HG03064 (cell line): ENCODE data around the gene SIX2.
"Not testable (repeated sequence)": the region's sequence is repeated elsewhere in the genome, so short reads cannot be mapped to it uniquely, and the experiment has no call there.

Experiments
- ATAC-seq: cut with Tn5 transposase; IDR thresholded peaks from one replicate; pipeline ENCODE4 v1.9.1; 2021; ENCODE audit warnings: low read depth; ENCODE audit not compliant: unreplicated experiment

The SIX2 gene

DNA sequence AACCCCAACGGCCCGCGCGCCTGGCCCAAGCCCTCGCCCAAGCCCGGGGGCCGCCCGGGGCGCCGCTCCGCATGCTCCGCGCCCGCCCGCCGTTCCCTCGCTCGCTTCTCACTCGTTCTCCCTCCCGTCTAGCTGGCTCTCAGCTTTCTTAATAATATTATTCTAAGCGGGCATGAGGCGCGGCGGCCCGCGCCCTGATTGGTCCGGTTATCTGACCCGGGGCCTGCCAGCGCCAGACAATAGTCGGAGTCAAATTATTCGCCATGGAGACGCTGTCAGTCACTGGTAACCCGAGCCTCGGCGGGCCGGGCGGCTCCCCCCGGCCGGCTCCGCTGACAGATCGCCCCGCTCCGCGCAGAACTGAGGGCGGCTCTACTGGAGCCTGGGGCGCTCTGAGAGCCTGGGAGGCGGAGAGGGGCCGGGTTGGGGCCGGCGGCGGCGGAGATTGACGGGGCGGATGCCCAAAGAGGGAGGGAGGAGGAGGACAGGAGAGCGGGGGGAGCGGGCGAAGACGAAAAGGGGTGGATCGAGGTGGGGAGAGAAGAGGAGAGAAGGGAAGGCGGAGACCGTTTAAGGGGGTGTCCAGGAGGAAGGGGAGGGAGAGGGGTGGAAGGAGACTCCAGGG is at the start of gene SIX2:
SIX2 (minus strand) TSS at position 150 of the 625 bp plus-strand sequence. CDS start 342 bp downstream, outside the sequence.
- ATAC-seq = no peak

DNA sequence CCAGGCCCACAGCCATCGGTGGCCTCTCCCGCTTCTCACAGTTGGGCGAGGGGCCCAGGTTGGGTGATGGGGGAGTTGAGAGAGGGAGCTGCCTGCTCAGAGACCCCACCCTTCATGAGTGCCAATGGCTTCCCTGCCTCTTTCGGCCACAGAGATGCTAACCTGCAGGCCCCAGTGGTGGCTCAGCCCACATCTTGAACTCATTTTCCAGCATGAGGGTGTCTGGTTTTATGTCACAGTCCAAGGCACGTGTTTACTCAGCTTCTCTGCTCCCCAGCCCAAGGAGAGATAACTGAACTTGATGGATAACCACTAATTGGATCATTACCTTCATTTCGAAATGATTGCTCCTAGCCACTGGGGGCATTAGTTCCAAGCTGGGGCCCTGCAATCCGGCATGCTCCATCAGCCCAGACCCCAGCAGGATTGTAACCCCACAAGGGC is 45.9 kb upstream of the SIX2 start:
- no peak for ATAC-seq

DNA sequence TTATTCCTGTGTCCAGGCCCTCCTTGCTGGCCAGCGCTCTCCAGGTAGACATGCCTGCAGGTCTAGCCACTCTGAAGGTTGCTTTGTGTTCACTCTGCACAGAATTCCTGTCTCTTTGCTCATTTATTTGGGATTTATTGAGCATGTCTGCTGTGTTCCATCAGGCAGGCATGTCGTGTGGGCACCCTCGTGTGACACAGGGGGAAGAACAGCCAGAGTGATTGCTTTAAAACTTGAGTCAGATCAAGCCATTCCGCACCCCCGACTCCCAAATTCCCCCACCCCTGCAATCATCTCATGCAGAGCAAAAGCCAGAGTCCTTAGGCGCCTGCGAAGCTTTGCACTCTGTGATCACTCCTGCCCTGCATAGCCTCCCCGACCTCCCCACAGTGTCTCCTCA is 44.7 kb upstream of the SIX2 start:
- no peak for ATAC-seq

DNA sequence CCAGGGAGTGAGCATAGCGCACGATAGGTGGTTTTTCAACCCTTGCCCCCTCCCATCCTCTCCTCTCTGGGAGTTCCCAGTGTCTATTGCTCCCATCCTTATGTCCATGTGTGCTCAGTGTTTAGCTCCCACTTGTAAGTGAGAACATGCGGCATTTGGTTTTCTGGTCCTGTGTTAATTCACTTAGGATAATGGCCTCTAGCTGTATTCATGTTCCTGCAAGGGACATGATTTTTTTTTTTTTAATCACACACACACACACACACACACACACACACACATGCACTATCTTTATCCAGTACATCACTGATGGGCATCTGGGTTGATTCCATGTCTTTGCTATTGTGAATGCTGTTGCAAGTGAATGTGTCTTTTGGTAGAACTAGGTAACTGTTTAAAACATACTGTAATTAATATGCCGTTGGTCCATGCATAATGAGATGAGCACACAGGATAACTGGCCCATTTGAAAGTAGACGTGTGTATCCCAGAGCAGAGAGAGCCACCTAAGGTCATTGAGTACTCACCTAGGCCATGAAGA is 43.2 kb upstream of the SIX2 start:
- no peak for ATAC-seq

DNA sequence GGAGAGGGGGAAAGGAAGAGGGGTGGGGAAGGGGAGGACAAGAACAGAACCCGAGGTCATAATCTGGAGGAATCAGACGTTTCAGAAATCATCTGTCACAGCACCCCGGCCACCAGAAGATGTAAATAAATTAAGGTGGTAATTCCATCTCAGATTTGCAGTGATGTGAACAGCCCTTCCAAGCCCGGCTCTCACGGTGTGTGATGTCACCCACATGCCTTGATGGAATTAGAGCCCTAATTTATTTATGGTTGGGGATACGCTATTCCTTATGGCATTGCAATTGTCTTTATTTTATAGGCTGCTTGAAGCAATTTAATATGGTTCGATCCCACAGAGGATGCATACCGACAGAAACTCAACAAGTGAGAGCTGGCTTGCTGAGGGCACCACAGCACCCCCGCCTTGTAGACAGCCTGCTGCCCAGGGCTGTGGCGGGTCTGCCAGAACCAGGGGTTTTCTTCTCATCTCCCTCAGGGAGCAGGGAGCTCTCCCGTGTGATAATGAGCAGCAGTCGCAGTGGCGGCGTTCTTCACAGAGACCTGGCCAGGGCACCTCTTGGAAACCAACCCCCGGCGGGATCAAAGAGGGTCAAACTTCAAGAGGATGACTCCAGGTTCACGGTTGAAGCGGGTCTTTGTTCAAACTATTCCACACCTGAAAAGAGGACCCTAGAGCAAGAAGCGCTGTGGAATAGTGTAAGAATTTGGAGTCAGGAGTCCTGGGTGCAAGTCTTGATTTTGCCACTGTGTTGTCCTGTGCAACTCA is 40.5 kb upstream of the SIX2 start:
- no peak for ATAC-seq

DNA sequence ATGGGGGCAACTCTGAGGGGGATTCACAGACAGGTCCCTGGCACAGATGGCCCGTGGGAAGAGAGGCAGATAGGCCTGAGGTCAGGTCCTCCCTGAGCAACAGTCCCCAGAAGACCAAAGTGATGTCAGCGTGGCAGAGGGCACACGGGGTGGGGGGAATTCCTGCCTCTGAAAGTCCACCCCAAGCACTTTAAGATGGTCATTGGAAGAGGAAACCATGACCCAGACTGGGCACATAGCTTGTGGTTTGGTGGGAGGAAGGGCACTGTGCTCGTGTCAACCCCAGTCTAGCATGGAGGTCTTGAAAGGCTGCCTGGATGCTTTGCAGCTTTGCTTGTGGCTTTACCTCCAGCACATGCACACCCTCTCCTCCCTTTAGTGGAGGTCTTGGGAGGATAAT is 38.0 kb upstream of the SIX2 start:
- ATAC-seq = no peak

DNA sequence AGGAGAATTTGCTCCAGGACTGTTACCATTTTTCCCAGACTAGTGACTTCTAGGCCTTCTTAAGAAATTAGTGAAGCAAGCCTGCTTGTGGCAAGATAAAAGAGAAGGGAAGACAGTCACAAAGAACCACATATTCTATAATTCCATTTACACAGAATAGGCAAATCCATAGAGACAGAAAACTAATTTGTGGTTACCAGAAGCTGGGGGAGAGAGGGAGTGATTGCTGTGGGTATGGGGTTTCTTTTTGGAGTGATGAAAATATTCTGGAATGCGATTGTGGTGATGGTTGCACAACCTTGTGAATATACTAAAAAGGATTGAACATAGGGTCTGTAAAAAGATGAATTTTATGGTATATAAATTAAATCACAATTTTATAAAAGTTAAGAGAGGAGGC is 37.5 kb upstream of the SIX2 start:
- ATAC-seq = no peak

DNA sequence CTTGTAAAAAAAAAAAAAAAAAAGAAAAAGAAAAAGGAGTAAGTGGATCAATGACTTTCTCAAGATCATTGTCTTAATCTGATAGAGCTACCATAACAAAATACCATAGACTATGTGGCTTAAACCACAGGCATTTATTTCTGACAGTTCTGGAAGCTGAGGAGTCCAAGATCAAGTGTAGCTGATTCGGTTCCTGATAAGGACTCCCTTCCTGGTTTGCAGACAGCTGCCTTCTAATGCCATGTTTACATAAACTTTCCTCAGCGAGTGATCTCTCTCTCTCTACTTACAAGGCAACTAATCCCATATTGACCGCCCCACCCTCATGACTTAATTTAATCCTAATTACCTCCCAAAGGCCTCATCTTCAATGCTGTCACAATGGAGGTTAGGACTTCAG is 36.5 kb upstream of the SIX2 start:
- no peak for ATAC-seq

DNA sequence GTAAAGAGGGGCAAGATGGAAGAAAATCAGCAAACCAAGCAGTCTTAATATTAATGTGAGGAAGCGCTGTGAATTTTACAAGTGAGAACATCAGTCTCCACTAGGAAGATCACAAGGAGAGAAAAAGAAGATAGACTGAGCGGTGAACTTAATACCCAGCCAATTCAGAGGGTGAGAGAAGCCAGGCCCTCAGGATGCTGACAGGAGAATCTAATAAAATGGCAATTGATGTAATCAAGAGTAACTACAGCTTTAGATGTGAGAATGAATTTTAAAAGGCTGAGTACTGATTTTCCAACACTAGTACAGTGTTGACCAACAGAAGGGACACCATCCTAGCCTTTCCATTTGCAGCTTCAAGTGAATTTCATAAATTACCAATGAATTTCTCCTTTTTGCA is 35.7 kb upstream of the SIX2 start:
- no peak for ATAC-seq

DNA sequence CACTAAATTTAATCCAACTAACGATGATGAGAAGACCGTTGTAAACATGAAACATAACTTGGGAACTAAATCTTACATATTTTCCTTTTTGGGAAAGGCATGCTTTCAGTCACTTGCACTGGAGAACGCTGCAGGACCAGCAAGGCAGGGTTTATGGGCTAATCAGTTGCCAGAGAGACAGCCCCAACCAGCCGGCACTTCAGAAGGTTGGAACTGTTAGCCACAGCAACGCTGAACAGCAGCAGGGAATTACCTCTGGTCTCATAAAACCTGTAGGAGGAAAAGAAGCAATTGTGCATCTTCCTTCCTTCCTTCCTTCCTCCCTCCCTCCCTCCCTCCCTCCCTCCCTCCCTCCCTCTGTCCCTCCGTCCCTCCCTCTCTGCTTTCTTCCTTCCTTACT is 33.9 kb upstream of the SIX2 start:
- no peak for ATAC-seq

DNA sequence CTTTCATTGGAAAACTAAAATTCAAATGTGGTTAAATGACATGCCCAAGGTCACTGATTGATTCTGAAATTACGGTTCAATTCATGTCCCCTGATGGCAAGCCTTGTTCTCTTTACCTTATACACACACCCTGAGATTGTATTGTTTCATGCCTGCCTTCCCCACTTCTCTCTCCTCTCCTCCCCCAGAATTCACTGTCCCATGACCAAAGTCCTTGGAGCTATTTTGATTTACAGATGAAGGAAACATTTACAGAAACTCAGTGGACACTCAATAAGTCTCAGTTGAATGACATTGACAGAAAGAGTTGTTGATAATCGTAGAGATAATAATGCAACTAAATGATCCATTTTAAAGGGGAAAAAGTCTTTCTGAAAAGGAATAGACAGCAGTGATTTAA is 33.1 kb upstream of the SIX2 start:
- no peak for ATAC-seq

DNA sequence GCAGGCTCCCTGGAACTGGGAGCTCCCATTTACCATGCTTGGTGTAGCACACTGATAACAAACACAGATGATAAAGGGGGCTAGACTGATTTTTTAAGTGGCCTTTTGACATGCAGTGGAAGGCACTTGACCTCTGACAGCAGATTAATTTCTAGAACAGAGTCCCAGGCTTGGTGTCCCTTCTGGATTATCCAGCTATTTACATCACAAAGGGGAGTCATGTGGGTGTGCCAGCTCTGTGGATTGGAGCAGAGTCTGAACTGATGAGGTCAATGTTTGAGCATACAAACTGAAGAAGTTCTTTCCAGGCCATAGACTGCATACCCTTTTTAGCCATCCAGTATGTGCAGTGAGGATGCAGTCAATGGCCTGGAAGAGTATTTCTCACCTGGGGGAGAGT is 31.5 kb upstream of the SIX2 start:
- ATAC-seq = no peak

DNA sequence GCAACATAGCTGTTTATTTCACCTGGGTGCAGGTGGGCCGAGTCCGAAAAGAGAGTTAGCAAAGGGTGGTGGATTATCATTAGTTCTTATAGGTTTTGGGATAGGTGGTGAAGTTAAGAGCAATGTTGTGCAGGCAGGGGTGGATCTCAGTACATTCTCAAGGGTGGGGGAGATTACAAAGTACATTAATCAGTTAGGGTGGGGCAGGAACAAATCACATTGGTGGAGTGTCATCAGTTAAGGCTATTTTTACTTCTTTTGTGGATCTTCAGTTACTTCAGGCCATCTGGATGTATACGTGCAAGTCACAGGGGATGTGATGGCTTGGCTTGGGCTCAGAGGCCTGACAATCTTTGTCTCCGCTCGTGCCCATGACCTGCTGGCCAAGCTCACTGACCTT is 30.6 kb upstream of the SIX2 start:
- not testable (repeated sequence) for ATAC-seq

DNA sequence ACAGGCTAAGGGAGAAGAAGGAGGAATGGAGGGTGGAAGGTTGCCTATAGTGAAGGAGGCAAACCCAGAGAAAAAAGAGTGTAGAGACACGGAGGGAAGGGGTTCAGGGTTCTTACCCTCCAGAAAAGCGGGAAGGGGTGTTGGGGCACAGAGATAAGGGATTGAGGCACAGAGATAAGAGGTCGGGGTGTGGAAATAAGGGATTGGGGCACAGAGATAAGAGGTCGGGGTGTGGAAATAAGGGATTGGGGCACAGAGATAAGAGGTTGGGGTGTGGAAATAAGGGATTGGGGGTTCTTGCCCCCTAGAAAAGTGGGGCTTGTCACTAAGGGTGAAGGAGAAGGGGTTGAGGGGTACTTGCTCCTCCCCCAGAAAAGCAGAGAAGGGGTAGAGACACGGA is 29.6 kb upstream of the SIX2 start:
- not testable (repeated sequence) for ATAC-seq

DNA sequence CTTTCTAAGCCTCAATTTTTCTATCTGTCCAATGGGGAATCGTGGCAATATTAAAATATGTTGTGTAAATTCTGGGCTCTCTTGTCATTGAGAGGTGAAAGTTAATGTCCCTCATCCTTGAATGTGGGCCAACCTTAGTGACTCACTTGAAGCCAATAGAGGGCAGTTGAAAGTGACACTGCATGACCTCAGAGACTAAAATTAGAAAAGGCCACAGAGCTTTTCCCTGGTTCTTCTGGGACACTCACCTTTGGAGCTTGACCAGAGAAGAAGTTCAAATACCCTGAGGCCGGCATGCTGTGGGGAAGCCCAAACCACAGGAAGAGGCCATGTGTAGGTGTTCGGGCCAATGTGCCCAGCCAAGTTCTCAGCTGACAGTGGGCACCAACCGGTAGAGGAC is 24.1 kb upstream of the SIX2 start:
- ATAC-seq = no peak

DNA sequence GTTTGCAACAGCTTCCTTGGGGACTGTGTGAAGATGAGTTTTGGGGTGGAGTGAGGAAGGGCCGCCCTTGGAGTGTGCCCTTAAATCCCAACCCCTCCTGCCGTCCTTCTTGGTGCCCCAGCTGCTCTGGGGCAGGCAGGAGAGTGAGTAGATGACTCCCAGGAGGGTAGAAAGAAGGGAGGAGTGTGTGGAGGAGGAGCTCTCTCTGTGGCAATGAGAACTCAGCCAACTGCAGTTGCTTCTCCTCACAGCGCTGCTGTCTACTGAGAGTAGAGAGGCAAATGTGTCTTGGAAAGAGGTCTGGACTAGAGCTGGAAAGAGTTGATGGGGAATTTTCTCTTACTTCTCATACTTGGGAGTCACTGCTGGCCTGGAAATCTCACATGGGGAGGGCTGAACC is 21.8 kb upstream of the SIX2 start:
- ATAC-seq = no peak

DNA sequence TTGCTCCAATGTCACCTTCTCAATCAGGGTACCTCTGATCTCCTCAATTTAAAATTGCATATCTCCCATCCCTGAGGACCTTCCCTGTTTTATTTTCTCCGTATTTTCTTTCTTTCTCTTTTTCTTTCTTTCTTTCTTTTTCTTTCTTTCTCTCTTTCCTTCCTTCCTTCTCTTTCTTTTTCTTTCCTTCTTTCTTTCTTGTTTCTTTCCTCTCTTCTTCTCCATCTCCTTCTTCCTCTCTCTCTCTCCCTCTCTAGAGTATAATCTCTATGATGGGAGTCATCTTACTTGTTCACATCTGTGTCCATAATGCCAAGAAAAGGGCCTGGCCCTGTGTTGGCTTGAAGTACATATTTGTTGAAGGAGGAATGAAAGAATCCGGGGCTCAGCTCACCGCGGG is 21.3 kb upstream of the SIX2 start:
- ATAC-seq = no peak

DNA sequence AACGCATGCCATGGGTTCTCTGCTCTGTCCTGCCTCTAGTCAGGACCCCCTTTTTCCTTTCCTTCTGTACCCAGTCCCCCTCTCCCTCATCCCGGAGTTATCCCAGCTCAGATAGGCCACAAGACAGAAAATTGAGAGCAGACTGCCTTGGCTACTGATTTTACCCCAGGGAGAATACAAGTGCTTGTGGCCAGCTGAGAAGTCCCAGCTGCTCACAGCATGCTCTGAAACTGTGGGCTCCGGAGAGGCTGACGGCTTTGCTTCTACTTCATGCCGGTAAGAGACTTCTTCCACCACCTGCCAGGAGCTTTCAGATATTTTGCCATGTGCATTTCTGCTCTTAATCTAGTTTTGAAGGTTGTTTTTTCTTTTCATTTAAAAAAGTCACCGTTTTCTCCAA is 20.0 kb upstream of the SIX2 start:
- ATAC-seq = no peak

DNA sequence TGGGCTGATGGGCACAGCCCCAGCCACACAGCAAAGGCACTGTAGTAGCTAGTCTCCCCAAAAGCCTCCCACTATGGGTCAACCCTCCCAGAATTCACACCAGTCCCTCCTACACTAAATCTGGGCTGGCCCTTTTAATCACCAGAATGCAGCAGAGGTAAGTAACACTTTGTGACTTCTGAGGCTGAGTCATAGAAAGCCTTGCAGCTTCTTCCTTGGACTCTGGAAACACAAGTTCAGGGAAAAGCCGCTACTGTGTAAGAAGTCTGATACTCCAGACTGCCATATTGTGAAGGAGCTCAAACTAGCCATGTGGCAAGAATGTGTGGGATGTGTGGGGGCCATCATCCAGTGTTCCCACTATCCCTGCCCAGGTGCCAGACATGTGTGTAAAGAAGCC is 19.0 kb upstream of the SIX2 start:
- no peak for ATAC-seq

DNA sequence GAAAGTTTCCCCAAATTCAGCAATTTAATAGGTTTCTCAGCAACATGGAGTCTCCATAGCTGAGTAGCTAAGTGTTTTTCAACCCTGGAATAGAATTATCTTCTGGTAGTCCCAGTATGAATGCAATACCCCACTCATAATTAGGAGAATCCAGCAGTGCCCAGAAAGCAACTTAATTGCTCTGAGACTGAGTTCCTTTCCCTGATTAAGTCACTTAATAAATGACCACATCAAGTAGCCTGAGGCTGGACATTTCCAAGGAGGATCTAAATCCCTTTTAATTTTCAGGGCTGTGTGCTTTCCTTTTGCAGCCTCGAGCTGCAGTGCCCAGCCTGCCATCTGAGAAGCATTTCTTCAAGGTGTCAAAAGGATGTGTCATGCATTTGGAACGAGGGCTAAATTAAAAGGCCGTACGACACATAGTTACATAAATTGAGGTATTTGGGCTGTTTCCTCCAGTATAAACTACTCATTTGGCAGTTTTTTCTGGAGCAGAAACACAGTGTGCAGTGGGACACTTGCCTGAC is 17.7 kb upstream of the SIX2 start:
- ATAC-seq = no peak

DNA sequence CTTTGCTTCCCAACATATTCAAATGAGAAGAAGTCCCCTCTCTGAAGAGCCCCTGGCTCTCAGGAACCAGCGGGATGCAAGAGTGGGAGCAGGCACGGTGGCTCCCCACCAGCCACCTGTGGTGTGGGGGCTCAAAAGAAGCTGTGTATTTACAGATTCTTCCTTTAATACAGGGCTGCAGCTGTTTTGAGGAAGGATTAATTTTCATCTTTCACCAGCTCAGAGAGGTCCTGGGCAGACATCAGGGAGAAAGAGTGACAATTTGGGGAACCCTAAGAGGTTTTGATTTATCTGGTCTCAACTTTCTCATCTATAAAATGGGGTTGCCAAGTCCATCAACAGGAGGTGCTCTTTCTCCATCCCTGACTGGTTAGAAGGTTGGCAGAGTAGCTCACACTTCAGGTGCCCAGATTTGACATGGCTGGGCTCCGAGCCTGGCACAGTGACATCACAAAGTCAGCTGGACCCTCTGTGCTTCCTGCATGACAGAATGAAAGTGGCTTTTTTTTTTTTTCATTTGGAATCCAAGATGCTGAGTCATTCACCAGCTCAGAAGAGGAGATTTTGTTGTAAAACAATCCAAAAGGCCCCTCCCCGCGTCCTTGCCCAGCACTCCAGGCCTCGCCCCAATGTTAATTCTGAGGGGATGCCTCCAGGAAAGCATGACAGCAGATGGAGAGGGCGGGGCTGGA is 15.5 kb upstream of the SIX2 start:
- no peak for ATAC-seq
